SU-DHL-6 (cell line): ENCODE data around the gene TNFRSF1B.

Experiments
- H2AFZ ChIP-seq: fragments of 200-600 bp; sonication (generic); 2 replicates; pipeline ENCODE4 v1.6.1; 2014; ENCODE audit warnings: low read depth, mild to moderate bottlenecking, moderate library complexity, mixed read lengths, antibody characterized with exemption, low read length; ENCODE audit not compliant: severe bottlenecking
- H3F3A ChIP-seq: fragments of 200-600 bp; shearing (Covaris generic); 2 replicates; pipeline ENCODE4 v1.6.0; 2016; ENCODE audit warnings: antibody characterized with exemption, mild to moderate bottlenecking; ENCODE audit not compliant: insufficient read depth
- H3K27ac ChIP-seq: fragments of 200-600 bp; sonication (generic); 2 replicates; pipeline ENCODE4 v1.5.1; 2016; ENCODE audit warnings: low read depth, mild to moderate bottlenecking, low read length, moderate library complexity, mixed read lengths
- H3K27me3 ChIP-seq: fragments of 200-600 bp; sonication (generic), shearing (Covaris generic); 2 replicates; pipeline ENCODE4 v1.6.0; 2014; ENCODE audit warnings: mild to moderate bottlenecking, low read length
- H3K36me3 ChIP-seq: fragments of 200-600 bp; sonication (generic); 2 replicates; pipeline ENCODE4 v1.6.1; 2014; ENCODE audit warnings: mild to moderate bottlenecking, low read length, mixed read lengths
- H3K4me2 ChIP-seq: fragments of 300-600, 200-600 bp; shearing (Covaris generic), sonication (generic); 2 replicates; pipeline ENCODE4 v1.6.0; 2014; ENCODE audit warnings: low read length, low read depth, mild to moderate bottlenecking; ENCODE audit not compliant: poor library complexity, severe bottlenecking
- H3K4me3 ChIP-seq: fragments of 200-600 bp; sonication (generic); 2 replicates; pipeline ENCODE4 v1.5.1; 2014; ENCODE audit warnings: antibody characterized with exemption, low read length, mild to moderate bottlenecking, mixed read lengths; ENCODE audit not compliant: insufficient read depth, poor library complexity, severe bottlenecking
- H3K79me2 ChIP-seq: fragments of 200-600 bp; sonication (generic); 2 replicates; pipeline ENCODE4 v1.6.1; 2014; ENCODE audit warnings: mild to moderate bottlenecking, low read length, moderate library complexity; ENCODE audit not compliant: insufficient read depth
- H3K9ac ChIP-seq: fragments of 200-600 bp; sonication (generic); 2 replicates; pipeline ENCODE4 v1.7.0; 2014; ENCODE audit warnings: mild to moderate bottlenecking, low read length
- H3K9me2 ChIP-seq: fragments of 200-600 bp; sonication (generic); replicated peaks from 2 replicates; pipeline ENCODE4 v1.6.1; 2014; ENCODE audit warnings: low read length; ENCODE audit not compliant: insufficient read depth
- H3K9me3 ChIP-seq: fragments of 200-600 bp; sonication (generic); 2 replicates; pipeline ENCODE4 v1.6.1; 2014; ENCODE audit warnings: low read length, mixed read lengths; ENCODE audit not compliant: insufficient read depth
- H4K20me1 ChIP-seq: fragments of 200-600 bp; sonication (generic); 2 replicates; pipeline ENCODE4 v1.6.1; 2014; ENCODE audit warnings: low read depth, mild to moderate bottlenecking, antibody characterized with exemption, low read length, moderate library complexity, mixed read lengths
- EZH2phosphoT487 ChIP-seq: fragments of 200-600 bp; sonication (generic), shearing (Covaris generic); conservative IDR thresholded peaks from 2 replicates; pipeline ENCODE4 v1.6.1; 2018; ENCODE audit warnings: mild to moderate bottlenecking, antibody characterized with exemption, low read length, moderate library complexity, mixed read lengths
- TF ChIP-seq, protein P1 (sequence below): fragments of 200-600 bp; sonication (generic); IDR thresholded peaks from one replicate; pipeline ENCODE4 v1.5.1; 2017; ENCODE audit warnings: antibody characterized with exemption, mild to moderate bottlenecking, low read length, moderate library complexity; ENCODE audit not compliant: insufficient read depth, poor library complexity, severe bottlenecking

The TNFRSF1B gene

GRCh38 chr1:12173041-12173509 lies 6.3 kb downstream of the TNFRSF1B start:
- no peaks in the 10 kb centered on the region for H3F3A ChIP-seq
- no peak overlapping the region for H3K27ac ChIP-seq
- no peaks in the 10 kb centered on the region for H3K9me2 ChIP-seq
- H3K36me3 ChIP-seq: no peaks in the 10 kb centered on the region
- H3K4me2 ChIP-seq: no peak overlapping the region
- no peaks in the 10 kb centered on the region for H3K27me3 ChIP-seq
- H3K9ac ChIP-seq: no peak overlapping the region
- TF ChIP-seq, protein P1, sequence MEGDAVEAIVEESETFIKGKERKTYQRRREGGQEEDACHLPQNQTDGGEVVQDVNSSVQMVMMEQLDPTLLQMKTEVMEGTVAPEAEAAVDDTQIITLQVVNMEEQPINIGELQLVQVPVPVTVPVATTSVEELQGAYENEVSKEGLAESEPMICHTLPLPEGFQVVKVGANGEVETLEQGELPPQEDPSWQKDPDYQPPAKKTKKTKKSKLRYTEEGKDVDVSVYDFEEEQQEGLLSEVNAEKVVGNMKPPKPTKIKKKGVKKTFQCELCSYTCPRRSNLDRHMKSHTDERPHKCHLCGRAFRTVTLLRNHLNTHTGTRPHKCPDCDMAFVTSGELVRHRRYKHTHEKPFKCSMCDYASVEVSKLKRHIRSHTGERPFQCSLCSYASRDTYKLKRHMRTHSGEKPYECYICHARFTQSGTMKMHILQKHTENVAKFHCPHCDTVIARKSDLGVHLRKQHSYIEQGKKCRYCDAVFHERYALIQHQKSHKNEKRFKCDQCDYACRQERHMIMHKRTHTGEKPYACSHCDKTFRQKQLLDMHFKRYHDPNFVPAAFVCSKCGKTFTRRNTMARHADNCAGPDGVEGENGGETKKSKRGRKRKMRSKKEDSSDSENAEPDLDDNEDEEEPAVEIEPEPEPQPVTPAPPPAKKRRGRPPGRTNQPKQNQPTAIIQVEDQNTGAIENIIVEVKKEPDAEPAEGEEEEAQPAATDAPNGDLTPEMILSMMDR: no peak
- TF ChIP-seq EZH2phosphoT487: no peak
- H3K4me3 ChIP-seq: no peak overlapping the region
- no peaks in the 10 kb centered on the region for H3K9me3 ChIP-seq
- H3K79me2 ChIP-seq: no peaks in the 10 kb centered on the region
- no peak overlapping the region for H2AFZ ChIP-seq
- no peaks in the 10 kb centered on the region for H4K20me1 ChIP-seq

DNA sequence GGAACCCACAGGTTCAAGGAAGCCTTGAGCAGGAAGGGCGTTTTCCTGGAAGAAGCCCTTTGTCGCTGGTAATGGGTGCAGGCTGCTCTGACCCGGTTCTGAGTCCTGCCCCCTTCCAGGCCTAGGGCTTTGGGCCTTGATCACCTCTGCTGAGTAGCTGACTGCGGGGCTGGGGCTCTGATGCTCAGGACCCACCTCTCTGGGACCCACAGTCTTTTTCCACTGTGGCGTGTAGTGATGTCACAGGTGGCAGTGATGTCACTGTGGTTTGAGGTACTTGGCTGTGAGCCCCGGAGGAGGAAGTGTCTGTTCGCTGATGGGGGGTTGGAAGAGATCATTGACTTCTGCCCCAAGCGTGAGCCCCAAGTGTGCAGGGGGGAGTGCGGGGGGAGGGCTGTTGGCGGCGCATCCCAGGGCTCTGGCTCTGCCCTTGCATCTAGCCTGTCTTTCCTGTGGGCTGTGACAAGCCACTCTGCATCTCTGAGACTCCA lies 6.9 kb downstream of the TNFRSF1B start:
- Histone ChIP-seq H3K4me3 (no peak overlapping the region), H3F3A (no peaks in the 10 kb centered on the region), H2AFZ (no peak overlapping the region), H3K27ac (no peak overlapping the region), H3K9me3 (no peaks in the 10 kb centered on the region), H3K4me2 (no peak overlapping the region), H3K36me3 (no peaks in the 10 kb centered on the region), H3K27me3 (no peaks in the 10 kb centered on the region), H4K20me1 (no peaks in the 10 kb centered on the region), H3K79me2 (no peaks in the 10 kb centered on the region), H3K9ac (no peak overlapping the region), H3K9me2 (no peaks in the 10 kb centered on the region)
- TF ChIP-seq, protein P1: no peak
- no peak for TF ChIP-seq EZH2phosphoT487

DNA sequence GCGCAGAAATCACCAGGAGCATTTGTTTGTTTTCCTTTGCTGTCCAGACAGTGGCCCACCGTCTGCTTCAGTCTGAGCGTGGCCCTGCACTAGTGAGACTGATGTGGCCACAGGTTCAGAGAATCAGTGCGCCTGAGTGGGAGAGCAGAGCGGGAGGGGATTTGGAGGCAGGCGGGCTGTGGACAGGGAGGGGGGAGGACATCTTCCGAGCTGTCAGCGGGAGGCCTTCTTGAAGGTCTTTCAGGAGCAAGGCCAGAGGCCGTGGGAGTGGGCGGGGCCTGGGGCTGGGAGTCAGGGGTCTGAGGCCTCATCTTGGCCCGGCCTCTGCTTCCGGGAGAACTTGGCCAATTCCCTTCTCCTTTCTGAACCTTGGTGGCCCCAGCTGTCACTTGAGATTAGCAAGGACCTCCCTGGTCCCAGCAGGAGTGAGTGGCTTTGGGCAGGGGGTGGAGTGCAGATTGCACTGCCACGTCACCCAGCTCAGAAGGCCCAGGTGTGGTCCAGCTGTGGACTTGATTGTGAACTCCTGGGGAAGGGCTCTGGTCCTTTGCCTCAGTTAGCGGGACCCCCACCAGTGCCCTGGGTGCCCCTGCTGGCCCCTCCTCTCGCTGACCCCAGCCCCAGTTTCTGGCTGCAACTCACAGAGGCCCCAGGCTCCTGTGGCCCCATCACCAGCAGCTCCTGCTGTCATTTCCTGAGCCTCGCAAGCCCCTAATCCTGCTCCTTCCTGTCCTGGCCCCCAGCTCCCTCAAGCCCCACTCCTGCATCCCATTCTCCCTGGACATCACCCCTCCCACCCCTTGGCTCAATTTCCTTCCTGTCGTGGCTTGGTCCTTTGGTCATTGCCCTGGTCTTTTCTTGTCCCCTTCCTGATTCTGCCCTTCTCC lies 8.4 kb downstream of the TNFRSF1B start:
- Histone ChIP-seq H3K9me3 (no peaks in the 10 kb centered on the region), H3F3A (no peaks in the 10 kb centered on the region), H2AFZ (no peak overlapping the region), H3K4me2 (no peak overlapping the region), H4K20me1 (no peaks in the 10 kb centered on the region), H3K4me3 (no peak overlapping the region), H3K36me3 (no peaks in the 10 kb centered on the region), H3K9me2 (no peaks in the 10 kb centered on the region), H3K27me3 (no peaks in the 10 kb centered on the region), H3K27ac (no peak overlapping the region), H3K79me2 (no peaks in the 10 kb centered on the region), H3K9ac (no peak overlapping the region)
- TF ChIP-seq, protein P1: no peak
- TF ChIP-seq EZH2phosphoT487: no peak
